ENCODE data around the gene ENDOV. TPM values are rescaled to one million over a fixed set of nuclear protein-coding genes. Genes with fewer than 3 reads are reported as not detected.

The ENDOV gene
- polyA plus RNA-seq, 1 donor: 30.8 TPM

DNA sequence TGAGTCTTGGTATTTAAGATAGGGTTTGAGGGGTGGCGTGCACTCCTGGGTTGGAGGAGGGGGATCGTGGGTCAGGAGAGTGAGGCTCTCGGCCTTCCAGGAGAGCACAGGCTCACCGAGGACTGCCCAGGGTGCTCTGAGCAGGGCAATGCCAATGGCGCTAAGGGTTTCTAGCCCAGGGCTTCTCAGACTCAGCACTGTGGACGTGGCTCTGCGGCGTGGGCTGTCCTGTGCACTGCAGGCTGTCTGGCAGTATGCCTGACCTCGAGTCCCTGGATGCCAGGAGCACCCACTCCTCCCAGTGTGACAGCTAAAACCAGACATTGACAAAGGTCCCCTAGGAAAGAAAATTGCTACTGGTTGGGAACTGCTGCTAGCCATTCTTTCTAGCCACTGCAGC, 37.2 kb upstream of the ENDOV start:
- H3K9me3 ChIP-seq (ENCODE audit: control insufficient read depth, low read depth, low read length): no peaks in the 10 kb centered on the region
- no CpG with 5 or more reads among the region's 9 CpGs for WGBS (ENCODE audit: insufficient coverage, low lambda C conversion rate)

DNA sequence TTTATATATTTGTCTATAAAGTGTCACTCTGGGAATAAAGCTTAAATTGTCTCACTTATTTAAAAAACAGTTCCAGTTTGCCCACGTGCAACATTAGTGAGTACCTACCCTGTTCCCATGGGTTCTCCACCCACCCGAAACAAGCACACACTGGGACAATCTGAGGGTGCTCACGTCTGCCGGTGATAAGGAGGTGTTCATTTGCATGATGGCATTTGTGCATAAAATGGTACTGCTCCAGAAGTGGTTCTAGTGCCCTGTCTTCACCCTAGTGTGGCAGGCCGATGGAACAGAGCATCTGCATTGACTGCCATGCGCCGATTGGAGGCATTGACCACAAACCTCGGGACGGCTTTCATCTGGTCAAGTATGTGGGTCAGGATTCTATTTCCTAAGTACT, 35.6 kb upstream of the ENDOV start:
- Histone ChIP-seq H3K27ac (ENCODE audit: low read length) (no peak overlapping the region), H3K4me1 (ENCODE audit: control insufficient read depth, insufficient read depth, low read length) (no peaks in the 10 kb centered on the region), H3K9me3 (ENCODE audit: control insufficient read depth, low read depth, low read length) (no peaks in the 10 kb centered on the region), H3K36me3 (ENCODE audit: control insufficient read depth, insufficient read depth, low read length) (peaks cover 89% of the 10 kb centered on the region), H3K27me3 (ENCODE audit: control insufficient read depth, insufficient read depth, low read length) (no peaks in the 10 kb centered on the region), H3K4me3 (ENCODE audit: low read length) (no peak overlapping the region)
- DNase-seq: no peak
- WGBS (ENCODE audit: insufficient coverage, low lambda C conversion rate): no CpG with 5 or more reads among the region's 9 CpGs

More for the DNA sequence above, 37.2 kb upstream of the ENDOV start:
- no peaks in the 10 kb centered on the region for H3K27me3 ChIP-seq (ENCODE audit: control insufficient read depth, insufficient read depth, low read length)
- no peak overlapping the region for H3K4me3 ChIP-seq (ENCODE audit: low read length)
- no peak overlapping the region for H3K27ac ChIP-seq (ENCODE audit: low read length)
- no peak for DNase-seq
- peaks cover 89% of the 10 kb centered on the region for H3K36me3 ChIP-seq (ENCODE audit: control insufficient read depth, insufficient read depth, low read length)
- H3K4me1 ChIP-seq (ENCODE audit: control insufficient read depth, insufficient read depth, low read length): no peaks in the 10 kb centered on the region

DNA sequence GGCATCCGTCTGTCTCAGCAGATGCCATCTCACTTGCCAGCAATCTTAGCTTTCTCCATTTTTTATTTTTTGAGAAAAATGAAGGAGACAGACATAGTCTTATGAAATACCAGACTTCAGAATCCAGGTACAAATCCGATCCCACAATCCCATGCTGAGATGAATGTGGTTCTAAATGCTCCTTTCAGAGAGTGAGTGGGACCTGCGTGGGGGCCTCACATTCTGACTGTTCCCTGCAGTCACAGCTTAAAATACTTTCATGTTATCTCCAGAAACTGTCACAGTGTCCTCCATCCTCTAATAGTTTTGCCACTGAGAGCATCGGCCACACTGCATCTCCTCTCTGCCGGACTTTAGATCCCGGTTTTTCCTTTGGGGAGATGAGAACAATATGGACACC, 34.9 kb upstream of the ENDOV start:
- Histone ChIP-seq H3K4me3 (ENCODE audit: low read length) (no peak overlapping the region), H3K27ac (ENCODE audit: low read length) (no peak overlapping the region), H3K27me3 (ENCODE audit: control insufficient read depth, insufficient read depth, low read length) (no peaks in the 10 kb centered on the region), H3K36me3 (ENCODE audit: control insufficient read depth, insufficient read depth, low read length) (peaks cover 88% of the 10 kb centered on the region), H3K9me3 (ENCODE audit: control insufficient read depth, low read depth, low read length) (no peaks in the 10 kb centered on the region), H3K4me1 (ENCODE audit: control insufficient read depth, insufficient read depth, low read length) (no peaks in the 10 kb centered on the region)
- WGBS (ENCODE audit: insufficient coverage, low lambda C conversion rate): no CpG with 5 or more reads among the region's 6 CpGs
- no peak for DNase-seq

DNA sequence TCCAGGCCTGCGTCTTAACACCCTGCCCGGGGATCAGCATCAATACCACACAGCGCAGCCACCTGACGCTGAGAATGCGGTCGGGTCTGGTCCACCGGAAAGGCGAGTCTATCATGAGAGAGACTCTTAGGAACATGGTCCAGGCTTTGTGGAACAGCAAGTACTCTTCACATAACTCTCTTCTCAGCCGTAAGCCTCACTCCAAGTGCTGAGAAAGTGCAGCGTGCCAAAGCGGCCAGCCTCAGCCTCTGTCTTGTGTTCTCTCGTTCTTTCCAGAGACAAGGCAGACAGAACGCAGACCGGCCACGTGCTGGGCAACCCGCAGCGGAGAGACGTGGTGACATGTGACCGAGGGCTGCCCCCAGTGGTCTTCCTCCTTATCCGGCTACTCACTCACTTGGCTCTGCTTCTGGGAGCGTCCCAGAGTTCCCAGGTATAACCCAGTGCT, 34.4 kb upstream of the ENDOV start:
- H3K9me3 ChIP-seq (ENCODE audit: control insufficient read depth, low read depth, low read length): no peaks in the 10 kb centered on the region
- H3K36me3 ChIP-seq (ENCODE audit: control insufficient read depth, insufficient read depth, low read length): peaks cover 89% of the 10 kb centered on the region
- H3K27me3 ChIP-seq (ENCODE audit: control insufficient read depth, insufficient read depth, low read length): no peaks in the 10 kb centered on the region
- no peak overlapping the region for H3K4me3 ChIP-seq (ENCODE audit: low read length)
- no peak for DNase-seq
- H3K27ac ChIP-seq (ENCODE audit: low read length): no peak overlapping the region
- WGBS (ENCODE audit: insufficient coverage, low lambda C conversion rate): no CpG with 5 or more reads among the region's 21 CpGs
- no peaks in the 10 kb centered on the region for H3K4me1 ChIP-seq (ENCODE audit: control insufficient read depth, insufficient read depth, low read length)

DNA sequence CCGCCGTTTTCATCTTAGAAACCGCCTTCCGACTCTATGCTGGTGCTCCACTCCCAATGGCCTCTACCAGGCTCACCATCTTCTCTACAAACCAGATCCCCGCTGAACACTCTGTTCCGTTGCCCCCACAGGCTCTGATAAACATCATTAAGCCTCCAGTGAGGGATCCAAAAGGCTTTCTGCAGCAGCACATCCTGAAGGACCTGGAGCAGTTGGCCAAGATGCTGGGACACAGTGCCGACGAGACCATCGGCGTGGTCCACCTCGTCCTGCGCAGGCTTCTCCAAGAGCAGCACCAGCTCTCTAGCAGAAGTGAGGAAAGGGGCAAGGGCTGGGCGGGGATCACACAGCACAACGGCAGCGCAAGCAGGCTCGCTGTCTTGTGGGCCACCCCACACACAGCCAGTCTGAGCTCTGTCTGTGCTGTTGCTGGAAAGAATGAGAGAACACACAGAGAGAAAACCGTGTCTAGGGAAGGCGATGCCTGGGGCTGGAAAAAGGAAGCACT, 33.5 kb upstream of the ENDOV start:
- no peak for DNase-seq
- WGBS (ENCODE audit: insufficient coverage, low lambda C conversion rate): 100% methylated on average over 4 of the region's 18 CpGs
- no peaks in the 10 kb centered on the region for H3K4me1 ChIP-seq (ENCODE audit: control insufficient read depth, insufficient read depth, low read length)

DNA sequence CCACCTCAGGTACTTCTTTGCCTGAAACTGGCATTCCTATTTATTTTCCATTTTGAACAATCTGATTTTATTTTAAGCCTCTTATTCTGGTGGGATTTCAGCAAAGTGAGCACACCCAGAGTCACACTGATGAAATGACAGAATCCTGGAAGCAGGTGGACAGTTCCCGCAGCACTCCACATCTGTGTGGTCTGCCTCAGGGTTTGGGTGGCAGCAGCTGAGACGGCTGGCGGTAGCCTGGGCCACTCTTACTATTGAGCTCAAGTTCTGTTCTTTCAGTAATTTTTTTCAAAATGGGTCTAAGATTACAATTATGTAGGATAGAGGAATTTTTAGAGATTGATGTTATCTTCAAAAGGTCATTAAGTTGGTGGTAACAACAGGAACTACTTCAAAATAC, 32.5 kb upstream of the ENDOV start:
- no CpG with 5 or more reads among the region's 3 CpGs for WGBS (ENCODE audit: insufficient coverage, low lambda C conversion rate)
- H3K4me3 ChIP-seq (ENCODE audit: low read length): no peak overlapping the region
- H3K9me3 ChIP-seq (ENCODE audit: control insufficient read depth, low read depth, low read length): no peaks in the 10 kb centered on the region
- H3K27ac ChIP-seq (ENCODE audit: low read length): no peak overlapping the region
- no peaks in the 10 kb centered on the region for H3K4me1 ChIP-seq (ENCODE audit: control insufficient read depth, insufficient read depth, low read length)
- no peaks in the 10 kb centered on the region for H3K27me3 ChIP-seq (ENCODE audit: control insufficient read depth, insufficient read depth, low read length)
- no peak for DNase-seq
- H3K36me3 ChIP-seq (ENCODE audit: control insufficient read depth, insufficient read depth, low read length): peaks cover 90% of the 10 kb centered on the region

More for the DNA sequence above, 33.5 kb upstream of the ENDOV start:
- Histone ChIP-seq H3K36me3 (ENCODE audit: control insufficient read depth, insufficient read depth, low read length) (peaks cover 90% of the 10 kb centered on the region), H3K4me3 (ENCODE audit: low read length) (no peak overlapping the region), H3K27me3 (ENCODE audit: control insufficient read depth, insufficient read depth, low read length) (no peaks in the 10 kb centered on the region), H3K27ac (ENCODE audit: low read length) (no peak overlapping the region), H3K9me3 (ENCODE audit: control insufficient read depth, low read depth, low read length) (no peaks in the 10 kb centered on the region)

DNA sequence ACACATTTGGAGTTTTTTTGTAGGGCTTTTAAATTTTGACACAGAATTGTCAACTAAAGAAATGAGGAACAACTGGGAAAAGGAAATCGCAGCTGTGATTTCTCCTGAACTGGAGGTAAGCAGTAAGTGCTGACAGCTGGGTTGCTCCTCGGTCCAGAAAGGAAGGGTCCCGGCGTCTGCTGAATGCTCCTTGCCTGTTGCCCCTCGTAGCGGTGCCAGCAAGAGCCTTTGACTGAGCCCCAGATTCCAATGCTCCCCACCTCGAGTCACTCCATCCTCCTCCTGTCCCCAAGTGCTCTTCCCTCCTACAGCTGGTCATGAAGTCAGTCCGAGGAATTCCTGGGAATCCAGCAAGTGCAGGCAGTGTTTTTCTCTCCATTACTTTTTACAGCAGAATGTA, 32.0 kb upstream of the ENDOV start:
- no peaks in the 10 kb centered on the region for H3K4me1 ChIP-seq (ENCODE audit: control insufficient read depth, insufficient read depth, low read length)
- no peak for DNase-seq
- no peak overlapping the region for H3K4me3 ChIP-seq (ENCODE audit: low read length)
- WGBS (ENCODE audit: insufficient coverage, low lambda C conversion rate): no CpG with 5 or more reads among the region's 8 CpGs
- peaks cover 88% of the 10 kb centered on the region for H3K36me3 ChIP-seq (ENCODE audit: control insufficient read depth, insufficient read depth, low read length)
- no peak overlapping the region for H3K27ac ChIP-seq (ENCODE audit: low read length)
- H3K27me3 ChIP-seq (ENCODE audit: control insufficient read depth, insufficient read depth, low read length): no peaks in the 10 kb centered on the region
- H3K9me3 ChIP-seq (ENCODE audit: control insufficient read depth, low read depth, low read length): no peaks in the 10 kb centered on the region

DNA sequence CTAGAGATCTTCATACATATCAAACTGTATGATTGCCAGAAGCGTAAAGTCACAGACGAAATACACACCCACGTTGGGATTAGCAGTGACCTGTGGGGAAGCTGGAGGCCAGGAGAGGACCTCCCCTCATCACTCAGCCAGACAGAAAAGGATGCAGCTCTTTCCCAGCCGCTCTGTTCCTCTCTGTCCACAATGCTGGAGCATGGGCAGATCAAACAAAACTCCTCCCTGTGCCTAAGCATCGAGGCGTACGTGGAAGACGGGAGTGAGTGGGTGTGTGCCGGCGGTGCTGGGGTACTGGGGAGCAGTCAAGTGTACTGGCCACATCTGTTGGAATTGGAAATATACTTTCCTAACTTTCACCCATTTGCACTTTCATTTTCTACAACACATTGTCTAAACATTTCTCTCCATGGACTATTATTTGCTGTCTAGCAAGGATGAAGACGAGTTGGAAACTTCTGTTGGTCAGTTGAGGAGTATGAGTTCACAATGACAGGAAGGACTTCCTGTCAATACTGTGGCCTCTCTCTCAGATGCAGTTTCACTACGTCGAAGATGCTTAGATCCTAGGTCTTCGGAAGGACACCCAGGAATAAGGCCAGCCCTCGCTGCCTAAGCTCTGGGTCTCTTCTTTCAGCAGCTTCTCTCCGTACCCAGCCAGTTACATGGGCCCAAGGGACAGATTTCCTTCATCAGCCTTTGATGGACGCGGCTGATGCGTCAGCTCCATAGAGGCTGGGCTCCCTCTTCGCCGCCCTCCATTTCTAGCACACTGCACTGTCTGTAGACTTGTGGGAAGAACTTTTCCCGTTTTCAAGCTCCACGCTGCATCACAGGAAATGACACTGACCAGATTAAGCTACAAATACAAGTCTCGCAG, 30.6 kb upstream of the ENDOV start:
- no peaks in the 10 kb centered on the region for H3K4me1 ChIP-seq (ENCODE audit: control insufficient read depth, insufficient read depth, low read length)
- no peaks in the 10 kb centered on the region for H3K27me3 ChIP-seq (ENCODE audit: control insufficient read depth, insufficient read depth, low read length)
- no peak for DNase-seq
- no CpG with 5 or more reads among the region's 24 CpGs for WGBS (ENCODE audit: insufficient coverage, low lambda C conversion rate)
- no peak overlapping the region for H3K27ac ChIP-seq (ENCODE audit: low read length)
- no peaks in the 10 kb centered on the region for H3K9me3 ChIP-seq (ENCODE audit: control insufficient read depth, low read depth, low read length)
- H3K36me3 ChIP-seq (ENCODE audit: control insufficient read depth, insufficient read depth, low read length): peaks cover 88% of the 10 kb centered on the region
- H3K4me3 ChIP-seq (ENCODE audit: low read length): no peak overlapping the region

DNA sequence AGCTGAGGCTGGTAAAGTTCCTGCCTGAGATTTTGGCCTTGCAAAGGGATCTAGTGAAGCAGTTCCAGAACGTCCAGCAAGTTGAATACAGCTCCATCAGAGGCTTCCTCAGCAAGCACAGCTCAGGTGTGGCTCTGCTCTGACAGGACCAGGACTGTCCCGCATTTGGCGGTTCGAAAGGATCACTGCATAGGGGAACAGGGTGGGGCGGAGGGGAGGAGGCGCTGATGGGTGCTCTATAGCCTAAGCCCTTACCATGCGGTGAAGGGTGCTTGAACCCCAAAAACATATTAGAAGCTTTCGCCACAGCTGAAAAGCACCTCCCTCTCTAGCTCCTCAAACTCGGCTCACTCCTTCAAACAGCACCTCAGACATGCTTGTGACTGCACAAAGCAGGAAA, 29.9 kb upstream of the ENDOV start:
- Histone ChIP-seq H3K36me3 (ENCODE audit: control insufficient read depth, insufficient read depth, low read length) (peaks cover 89% of the 10 kb centered on the region), H3K4me3 (ENCODE audit: low read length) (no peak overlapping the region), H3K4me1 (ENCODE audit: control insufficient read depth, insufficient read depth, low read length) (no peaks in the 10 kb centered on the region), H3K27ac (ENCODE audit: low read length) (no peak overlapping the region), H3K27me3 (ENCODE audit: control insufficient read depth, insufficient read depth, low read length) (no peaks in the 10 kb centered on the region), H3K9me3 (ENCODE audit: control insufficient read depth, low read depth, low read length) (no peaks in the 10 kb centered on the region)
- no peak for DNase-seq
- WGBS (ENCODE audit: insufficient coverage, low lambda C conversion rate): no CpG with 5 or more reads among the region's 9 CpGs

DNA sequence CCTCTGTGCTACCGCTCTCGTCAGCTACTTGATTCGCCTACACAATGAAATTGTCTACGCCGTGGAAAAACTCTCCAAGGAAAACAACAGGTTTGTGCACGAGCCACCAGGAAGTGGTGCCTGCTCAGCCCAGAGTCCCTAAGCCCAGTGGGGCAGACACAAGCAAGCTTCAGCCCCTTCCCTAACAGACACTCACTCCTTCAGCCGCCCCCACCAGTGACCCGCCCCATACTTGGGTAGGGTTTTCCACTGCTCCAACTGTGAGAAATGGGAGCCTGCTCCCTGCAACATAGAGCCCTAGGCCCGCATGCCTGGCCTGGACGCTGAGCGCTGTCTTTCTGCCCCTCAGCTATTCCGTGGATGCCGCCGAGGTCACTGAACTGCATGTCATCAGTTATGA, 28.6 kb upstream of the ENDOV start:
- no peak overlapping the region for H3K27ac ChIP-seq (ENCODE audit: low read length)
- no CpG with 5 or more reads among the region's 14 CpGs for WGBS (ENCODE audit: insufficient coverage, low lambda C conversion rate)
- no peak for DNase-seq
- no peaks in the 10 kb centered on the region for H3K27me3 ChIP-seq (ENCODE audit: control insufficient read depth, insufficient read depth, low read length)
- peaks cover 89% of the 10 kb centered on the region for H3K36me3 ChIP-seq (ENCODE audit: control insufficient read depth, insufficient read depth, low read length)
- no peaks in the 10 kb centered on the region for H3K9me3 ChIP-seq (ENCODE audit: control insufficient read depth, low read depth, low read length)
- no peak overlapping the region for H3K4me3 ChIP-seq (ENCODE audit: low read length)
- no peaks in the 10 kb centered on the region for H3K4me1 ChIP-seq (ENCODE audit: control insufficient read depth, insufficient read depth, low read length)

DNA sequence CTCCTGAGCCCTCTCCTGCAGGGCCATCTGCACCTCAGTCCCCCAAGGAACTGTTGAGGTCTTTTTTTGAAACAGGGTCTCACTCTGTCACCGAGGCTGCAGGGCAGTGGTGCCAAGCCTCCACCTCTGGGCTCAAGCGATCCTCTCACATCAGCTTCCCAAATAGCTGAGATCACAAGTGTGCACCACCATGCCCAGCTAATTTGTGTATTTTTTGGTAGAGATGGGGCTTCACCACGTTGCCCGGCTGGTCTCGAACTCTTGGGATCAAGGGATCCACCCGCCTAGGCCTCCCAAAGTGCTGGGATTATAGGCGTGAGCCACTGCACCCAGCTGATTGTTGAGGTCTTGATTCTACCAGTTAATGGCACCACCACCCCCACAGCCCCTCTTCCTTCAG, 27.9 kb upstream of the ENDOV start:
- no peak for DNase-seq
- no peaks in the 10 kb centered on the region for H3K27me3 ChIP-seq (ENCODE audit: control insufficient read depth, insufficient read depth, low read length)
- H3K9me3 ChIP-seq (ENCODE audit: control insufficient read depth, low read depth, low read length): no peaks in the 10 kb centered on the region
- no peaks in the 10 kb centered on the region for H3K4me1 ChIP-seq (ENCODE audit: control insufficient read depth, insufficient read depth, low read length)
- no CpG with 5 or more reads among the region's 7 CpGs for WGBS (ENCODE audit: insufficient coverage, low lambda C conversion rate)
- H3K27ac ChIP-seq (ENCODE audit: low read length): no peak overlapping the region
- no peak overlapping the region for H3K4me3 ChIP-seq (ENCODE audit: low read length)
- H3K36me3 ChIP-seq (ENCODE audit: control insufficient read depth, insufficient read depth, low read length): peaks cover 86% of the 10 kb centered on the region
